GM23338 (cell line): ENCODE data around the gene DNAJB13. TPM values are rescaled to one million over a fixed set of nuclear protein-coding genes. Genes with fewer than 3 reads are reported as not detected.

Experiments
- ATAC-seq: fragments of 200-7000 bp; cut with Tn5 transposase; 3 replicates; pipeline ENCODE4 v1.9.1; 2020
- DNase-seq: peaks from one replicate; pipeline ENCODE4 v3.0.0-alpha.2; 2015; ENCODE audit warnings: low spot score
- H2AFZ ChIP-seq: fragments of 200-600 bp; sonication (generic); 2 replicates; pipeline ENCODE4 v1.8.0; 2016; ENCODE audit warnings: antibody characterized with exemption, mild to moderate bottlenecking, moderate library complexity
- H3F3A ChIP-seq: fragments of 200-600 bp; sonication (generic); replicated peaks from 2 replicates; pipeline ENCODE4 v1.8.0; 2017; ENCODE audit warnings: antibody characterized with exemption, mixed run types, low read depth
- H3K27ac ChIP-seq: fragments of 200-600 bp; sonication (generic); 2 replicates; pipeline ENCODE4 v1.6.1; 2016; ENCODE audit warnings: low read depth
- H3K27me3 ChIP-seq: fragments of 200-600 bp; sonication (generic); 2 replicates; pipeline ENCODE4 v1.8.0; 2016; ENCODE audit warnings: mild to moderate bottlenecking, mixed run types, moderate library complexity; ENCODE audit not compliant: insufficient read depth
- H3K36me3 ChIP-seq: fragments of 200-600 bp; sonication (generic); 2 replicates; pipeline ENCODE4 v1.8.0; 2016; ENCODE audit warnings: mild to moderate bottlenecking; ENCODE audit not compliant: insufficient read depth
- H3K4me1 ChIP-seq: fragments of 200-600 bp; sonication (generic); 2 replicates; pipeline ENCODE4 v1.8.0; 2016; ENCODE audit warnings: mild to moderate bottlenecking, moderate library complexity; ENCODE audit not compliant: insufficient read depth
- H3K4me2 ChIP-seq: fragments of 200-600 bp; sonication (generic); 2 replicates; pipeline ENCODE4 v1.7.1; 2017; ENCODE audit warnings: mixed run types
- H3K4me3 ChIP-seq: fragments of 200-600 bp; sonication (generic); 2 replicates; pipeline ENCODE4 v1.6.1; 2016; ENCODE audit warnings: mixed run types
- H3K79me2 ChIP-seq: fragments of 200-600 bp; sonication (generic); replicated peaks from 2 replicates; pipeline ENCODE4 v1.8.0; 2017; ENCODE audit warnings: mild to moderate bottlenecking; ENCODE audit not compliant: insufficient read depth
- H3K9me2 ChIP-seq: fragments of 200-600 bp; sonication (generic); 2 replicates; pipeline ENCODE4 v1.8.0; 2017; ENCODE audit not compliant: insufficient read depth
- H4K20me1 ChIP-seq: fragments of 200-600 bp; sonication (generic); replicated peaks from 2 replicates; pipeline ENCODE4 v1.8.0; 2017; ENCODE audit warnings: mild to moderate bottlenecking; ENCODE audit not compliant: insufficient read depth
- H3K27ac Mint-ChIP-seq: 2 replicates; pipeline ENCODE4 v1.8.0; 2020; ENCODE audit warnings: inconsistent platforms, mild to moderate bottlenecking, moderate library complexity, mixed read lengths
- H3K27me3 Mint-ChIP-seq: 3 replicates; pipeline ENCODE4 v1.8.0; 2022; ENCODE audit warnings: low read depth, mild to moderate bottlenecking, moderate library complexity, mixed read lengths, inconsistent platforms; ENCODE audit not compliant: insufficient read depth, poor library complexity
- H3K36me3 Mint-ChIP-seq: 3 replicates; pipeline ENCODE4 v1.8.0; 2021; ENCODE audit warnings: low read depth, mild to moderate bottlenecking, inconsistent platforms, moderate library complexity, mixed read lengths
- H3K4me1 Mint-ChIP-seq: 3 replicates; pipeline ENCODE4 v1.8.0; 2020; ENCODE audit warnings: mild to moderate bottlenecking, inconsistent platforms, mixed read lengths
- H3K4me3 Mint-ChIP-seq: 3 replicates; pipeline ENCODE4 v1.8.0; 2021; ENCODE audit warnings: moderate library complexity, mild to moderate bottlenecking, inconsistent platforms, mixed read lengths
- H3K9me3 Mint-ChIP-seq: 3 replicates; pipeline ENCODE4 v1.8.0; 2020; ENCODE audit warnings: moderate library complexity, mild to moderate bottlenecking, inconsistent platforms, mixed read lengths
- EZH2phosphoT487 ChIP-seq: fragments of 200-600 bp; sonication (generic); IDR thresholded peaks from one replicate; pipeline ENCODE4 v1.8.1; 2018; ENCODE audit warnings: antibody characterized with exemption; ENCODE audit not compliant: unreplicated experiment
- JUNB ChIP-seq: IDR thresholded peaks from one replicate; pipeline ENCODE4 v1.6.1; 2016; ENCODE audit warnings: antibody characterized with exemption; ENCODE audit not compliant: unreplicated experiment
- NANOG ChIP-seq: IDR thresholded peaks from 2 replicates; pipeline ENCODE4 v1.6.1; 2016; ENCODE audit warnings: antibody characterized with exemption, borderline replicate concordance
- STAT1 ChIP-seq: IDR thresholded peaks from one replicate; pipeline ENCODE4 v1.6.1; 2016; ENCODE audit warnings: antibody characterized with exemption; ENCODE audit not compliant: unreplicated experiment
- ZNF114 ChIP-seq: fragments of 250-450 bp; sonication (Bioruptor Pico); IDR thresholded peaks from 2 replicates; pipeline ENCODE4 v1.5.0; 2020; ENCODE audit warnings: mild to moderate bottlenecking, moderate library complexity
- polyA plus RNA-seq: library from polyadenylated mRNA; unstranded; fragments of >200 nt; fragmentation: Nextera tagmentation; extraction: Ambion mirVana; gene quantifications from 2 replicates; pipeline ENCODE4 v1.2.1, GENCODE V29; 2016
- total RNA-seq: library from RNA; depleted of rRNA; stranded (reverse); fragments of >200 nt; shearing (Covaris generic); gene quantifications from 2 replicates; pipeline ENCODE4 v1.2.3, GENCODE V29; 2014
- TF ChIP-seq, protein P1 (sequence below): IDR thresholded peaks from one replicate; pipeline ENCODE4 v1.6.1; 2018; ENCODE audit warnings: antibody characterized with exemption; ENCODE audit not compliant: unreplicated experiment
- TF ChIP-seq, protein P2 (sequence below), 2 experiments: fragments of 200-600 bp in 1 of 2; sonication (generic) in 1 of 2; conservative IDR thresholded peaks; 2 replicates each; pipeline versions ENCODE4 v1.5.1 to v1.6.1; 2016 to 2017; ENCODE audit warnings: antibody characterized with exemption in 2 of 2, low read depth in 2 of 2, mild to moderate bottlenecking in 2 of 2, moderate library complexity in 1 of 2
- TF ChIP-seq, protein P3 (sequence below): IDR thresholded peaks from 2 replicates; pipeline ENCODE4 v1.6.1; 2016; ENCODE audit warnings: antibody characterized with exemption

The DNAJB13 gene
- total and polyA plus RNA-seq, 2 experiments from 2014 or later = 0.14 to 0.32 TPM

DNA sequence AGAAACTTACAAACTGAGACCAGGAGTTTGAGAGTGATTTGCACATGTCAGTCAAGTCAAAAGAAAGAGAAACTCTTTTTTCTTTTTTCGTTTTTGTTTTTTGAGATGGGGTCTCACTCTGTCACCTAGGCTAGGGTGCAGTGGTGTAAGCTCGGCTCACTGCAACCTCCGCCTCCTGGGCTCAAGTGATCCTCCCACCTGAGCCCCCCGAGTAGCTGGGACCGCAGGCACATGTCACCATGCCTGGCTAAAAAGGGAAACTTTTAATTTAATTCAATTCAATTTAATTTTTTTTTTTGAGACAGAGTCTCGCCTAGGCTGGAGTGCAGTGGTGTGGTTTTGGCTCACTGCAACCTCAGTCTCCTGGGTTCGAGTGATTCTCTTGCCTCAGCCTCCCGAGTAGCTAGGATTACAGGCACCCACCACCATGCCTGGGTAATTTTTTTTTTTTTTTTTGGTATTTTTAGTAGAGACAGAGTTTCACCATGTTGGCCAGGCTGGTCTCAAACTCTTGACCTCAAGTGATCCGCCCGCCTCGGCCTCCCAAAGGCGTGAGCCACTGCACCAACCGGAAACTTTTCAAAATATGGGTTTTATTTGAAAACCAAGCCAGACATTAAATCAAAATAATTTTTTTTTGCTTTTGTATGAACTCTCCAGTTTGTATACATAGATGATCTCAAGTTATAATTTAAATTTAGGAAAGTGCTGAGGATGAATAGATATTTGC is 48.2 kb downstream of the DNAJB13 start:
- Mint-ChIP-seq H3K9me3 (no peaks in the 10 kb centered on the region), H3K36me3 (no peaks in the 10 kb centered on the region; the same call in 2 of the 3 replicates), H3K4me1 (peaks cover 13% of the 10 kb centered on the region; the same call in 2 of the 3 replicates), H3K27me3 (no peaks in the 10 kb centered on the region), H3K27ac (no peak overlapping the region), H3K4me3 (no peak overlapping the region)
- Histone ChIP-seq H3K4me1 (no peaks in the 10 kb centered on the region; the same call in 1 of the 2 replicates), H3K4me2 (no peak overlapping the region), H3K79me2 (no peaks in the 10 kb centered on the region), H3K4me3 (no peak overlapping the region), H3K27me3 (no peaks in the 10 kb centered on the region), H2AFZ (no peak overlapping the region), H4K20me1 (no peaks in the 10 kb centered on the region), H3K27ac (no peak overlapping the region), H3K9me2 (no peaks in the 10 kb centered on the region), H3K36me3 (no peaks in the 10 kb centered on the region), H3F3A (no peaks in the 10 kb centered on the region)
- TF ChIP-seq, protein P1, sequence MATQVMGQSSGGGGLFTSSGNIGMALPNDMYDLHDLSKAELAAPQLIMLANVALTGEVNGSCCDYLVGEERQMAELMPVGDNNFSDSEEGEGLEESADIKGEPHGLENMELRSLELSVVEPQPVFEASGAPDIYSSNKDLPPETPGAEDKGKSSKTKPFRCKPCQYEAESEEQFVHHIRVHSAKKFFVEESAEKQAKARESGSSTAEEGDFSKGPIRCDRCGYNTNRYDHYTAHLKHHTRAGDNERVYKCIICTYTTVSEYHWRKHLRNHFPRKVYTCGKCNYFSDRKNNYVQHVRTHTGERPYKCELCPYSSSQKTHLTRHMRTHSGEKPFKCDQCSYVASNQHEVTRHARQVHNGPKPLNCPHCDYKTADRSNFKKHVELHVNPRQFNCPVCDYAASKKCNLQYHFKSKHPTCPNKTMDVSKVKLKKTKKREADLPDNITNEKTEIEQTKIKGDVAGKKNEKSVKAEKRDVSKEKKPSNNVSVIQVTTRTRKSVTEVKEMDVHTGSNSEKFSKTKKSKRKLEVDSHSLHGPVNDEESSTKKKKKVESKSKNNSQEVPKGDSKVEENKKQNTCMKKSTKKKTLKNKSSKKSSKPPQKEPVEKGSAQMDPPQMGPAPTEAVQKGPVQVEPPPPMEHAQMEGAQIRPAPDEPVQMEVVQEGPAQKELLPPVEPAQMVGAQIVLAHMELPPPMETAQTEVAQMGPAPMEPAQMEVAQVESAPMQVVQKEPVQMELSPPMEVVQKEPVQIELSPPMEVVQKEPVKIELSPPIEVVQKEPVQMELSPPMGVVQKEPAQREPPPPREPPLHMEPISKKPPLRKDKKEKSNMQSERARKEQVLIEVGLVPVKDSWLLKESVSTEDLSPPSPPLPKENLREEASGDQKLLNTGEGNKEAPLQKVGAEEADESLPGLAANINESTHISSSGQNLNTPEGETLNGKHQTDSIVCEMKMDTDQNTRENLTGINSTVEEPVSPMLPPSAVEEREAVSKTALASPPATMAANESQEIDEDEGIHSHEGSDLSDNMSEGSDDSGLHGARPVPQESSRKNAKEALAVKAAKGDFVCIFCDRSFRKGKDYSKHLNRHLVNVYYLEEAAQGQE = no peak
- no peak for TF ChIP-seq NANOG
- no peak for TF ChIP-seq STAT1
- no peak for TF ChIP-seq ZNF114 (CRISPR knock-in tag)
- no peak for TF ChIP-seq JUNB
- no peak for TF ChIP-seq EZH2phosphoT487
- ATAC-seq = no peak
- no peak for DNase-seq

DNA sequence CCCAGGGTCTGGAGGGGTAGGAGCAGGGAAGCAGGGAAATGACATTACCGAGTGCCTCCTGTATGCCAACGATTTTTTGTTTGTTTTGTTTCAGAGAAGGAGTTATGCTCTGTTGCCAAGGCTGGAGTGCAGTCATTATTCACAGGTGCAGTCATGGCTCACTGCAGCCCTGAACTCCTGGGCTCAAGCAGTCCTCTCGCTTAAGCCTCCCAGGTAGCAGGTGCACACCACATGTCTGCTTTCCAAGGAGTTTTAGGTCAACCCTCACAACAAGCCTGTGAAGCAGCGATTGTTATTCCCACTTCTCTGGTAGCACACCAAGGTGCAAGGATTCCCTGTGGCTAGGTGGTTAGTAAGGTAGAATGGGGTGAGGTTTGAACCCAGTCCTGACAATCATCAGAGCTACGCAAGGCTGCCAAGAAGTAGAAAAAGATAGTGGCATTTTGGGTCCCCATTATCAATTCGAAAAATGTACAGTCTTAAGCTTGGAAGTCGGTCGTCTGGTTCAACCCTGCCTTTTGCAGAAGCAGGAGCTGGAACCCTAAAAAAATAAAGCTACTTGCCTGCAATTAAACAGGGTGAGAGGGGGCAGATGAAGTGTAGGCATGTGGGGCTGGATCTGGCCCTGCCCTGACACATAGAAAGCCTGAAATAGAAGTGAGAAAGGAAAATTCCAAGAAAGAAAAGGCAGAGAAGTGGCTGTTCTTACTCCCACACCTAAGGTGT is 48.9 kb downstream of the DNAJB13 start:
- Histone ChIP-seq H4K20me1 (no peaks in the 10 kb centered on the region), H3K4me2 (no peak overlapping the region), H2AFZ (no peak overlapping the region), H3K4me3 (no peak overlapping the region), H3K36me3 (no peaks in the 10 kb centered on the region), H3K4me1 (no peaks in the 10 kb centered on the region; the same call in 1 of the 2 replicates), H3K79me2 (no peaks in the 10 kb centered on the region), H3F3A (no peaks in the 10 kb centered on the region), H3K27me3 (no peaks in the 10 kb centered on the region), H3K9me2 (no peaks in the 10 kb centered on the region), H3K27ac (no peak overlapping the region)
- Mint-ChIP-seq H3K36me3 (no peaks in the 10 kb centered on the region; the same call in 2 of the 3 replicates), H3K27ac (no peak overlapping the region), H3K27me3 (peaks cover 4% of the 10 kb centered on the region), H3K9me3 (no peaks in the 10 kb centered on the region), H3K4me1 (peaks cover 13% of the 10 kb centered on the region; the same call in 2 of the 3 replicates), H3K4me3 (no peak overlapping the region)
- ATAC-seq = no peak
- no peak for DNase-seq
- TF ChIP-seq, protein P2, sequence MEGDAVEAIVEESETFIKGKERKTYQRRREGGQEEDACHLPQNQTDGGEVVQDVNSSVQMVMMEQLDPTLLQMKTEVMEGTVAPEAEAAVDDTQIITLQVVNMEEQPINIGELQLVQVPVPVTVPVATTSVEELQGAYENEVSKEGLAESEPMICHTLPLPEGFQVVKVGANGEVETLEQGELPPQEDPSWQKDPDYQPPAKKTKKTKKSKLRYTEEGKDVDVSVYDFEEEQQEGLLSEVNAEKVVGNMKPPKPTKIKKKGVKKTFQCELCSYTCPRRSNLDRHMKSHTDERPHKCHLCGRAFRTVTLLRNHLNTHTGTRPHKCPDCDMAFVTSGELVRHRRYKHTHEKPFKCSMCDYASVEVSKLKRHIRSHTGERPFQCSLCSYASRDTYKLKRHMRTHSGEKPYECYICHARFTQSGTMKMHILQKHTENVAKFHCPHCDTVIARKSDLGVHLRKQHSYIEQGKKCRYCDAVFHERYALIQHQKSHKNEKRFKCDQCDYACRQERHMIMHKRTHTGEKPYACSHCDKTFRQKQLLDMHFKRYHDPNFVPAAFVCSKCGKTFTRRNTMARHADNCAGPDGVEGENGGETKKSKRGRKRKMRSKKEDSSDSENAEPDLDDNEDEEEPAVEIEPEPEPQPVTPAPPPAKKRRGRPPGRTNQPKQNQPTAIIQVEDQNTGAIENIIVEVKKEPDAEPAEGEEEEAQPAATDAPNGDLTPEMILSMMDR (conservative IDR thresholded peaks at IDR 0.05; ENCODE audit: low read depth in 2 of 2) = no peak
- TF ChIP-seq, protein P3, sequence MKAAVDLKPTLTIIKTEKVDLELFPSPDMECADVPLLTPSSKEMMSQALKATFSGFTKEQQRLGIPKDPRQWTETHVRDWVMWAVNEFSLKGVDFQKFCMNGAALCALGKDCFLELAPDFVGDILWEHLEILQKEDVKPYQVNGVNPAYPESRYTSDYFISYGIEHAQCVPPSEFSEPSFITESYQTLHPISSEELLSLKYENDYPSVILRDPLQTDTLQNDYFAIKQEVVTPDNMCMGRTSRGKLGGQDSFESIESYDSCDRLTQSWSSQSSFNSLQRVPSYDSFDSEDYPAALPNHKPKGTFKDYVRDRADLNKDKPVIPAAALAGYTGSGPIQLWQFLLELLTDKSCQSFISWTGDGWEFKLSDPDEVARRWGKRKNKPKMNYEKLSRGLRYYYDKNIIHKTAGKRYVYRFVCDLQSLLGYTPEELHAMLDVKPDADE = no peak
